Measurements from ENCODE around the gene MED13L. TPM values are rescaled to one million over a fixed set of nuclear protein-coding genes. Genes with fewer than 3 reads are reported as not detected.
A peak's percentile ranks its signal among the peaks of the same experiment; 100 is the strongest.

Gene MED13L
- 38.1 and 54.1 TPM in 2 replicates for total RNA-seq

GRCh38 chr12:116277467-116278278, at the start of gene MED13L:
Gene MED13L, minus strand, starts transcription at chr12:116277693. Its CDS starts 562 bp downstream, at chr12:116277131.
- DNase-seq (ENCODE audit: low read depth in 2 of 2), result peak; percentile 65 to 91

GRCh38 chr12:116325336-116325664, 47.8 kb upstream of the MED13L start:
- no peak for DNase-seq (ENCODE audit: low read depth in 2 of 2)

- DNase-seq (ENCODE audit: low read depth in 2 of 2), result no peak
Measured at GRCh38 chr12:116324654-116325335, 47.3 kb upstream of the MED13L start.

DNA sequence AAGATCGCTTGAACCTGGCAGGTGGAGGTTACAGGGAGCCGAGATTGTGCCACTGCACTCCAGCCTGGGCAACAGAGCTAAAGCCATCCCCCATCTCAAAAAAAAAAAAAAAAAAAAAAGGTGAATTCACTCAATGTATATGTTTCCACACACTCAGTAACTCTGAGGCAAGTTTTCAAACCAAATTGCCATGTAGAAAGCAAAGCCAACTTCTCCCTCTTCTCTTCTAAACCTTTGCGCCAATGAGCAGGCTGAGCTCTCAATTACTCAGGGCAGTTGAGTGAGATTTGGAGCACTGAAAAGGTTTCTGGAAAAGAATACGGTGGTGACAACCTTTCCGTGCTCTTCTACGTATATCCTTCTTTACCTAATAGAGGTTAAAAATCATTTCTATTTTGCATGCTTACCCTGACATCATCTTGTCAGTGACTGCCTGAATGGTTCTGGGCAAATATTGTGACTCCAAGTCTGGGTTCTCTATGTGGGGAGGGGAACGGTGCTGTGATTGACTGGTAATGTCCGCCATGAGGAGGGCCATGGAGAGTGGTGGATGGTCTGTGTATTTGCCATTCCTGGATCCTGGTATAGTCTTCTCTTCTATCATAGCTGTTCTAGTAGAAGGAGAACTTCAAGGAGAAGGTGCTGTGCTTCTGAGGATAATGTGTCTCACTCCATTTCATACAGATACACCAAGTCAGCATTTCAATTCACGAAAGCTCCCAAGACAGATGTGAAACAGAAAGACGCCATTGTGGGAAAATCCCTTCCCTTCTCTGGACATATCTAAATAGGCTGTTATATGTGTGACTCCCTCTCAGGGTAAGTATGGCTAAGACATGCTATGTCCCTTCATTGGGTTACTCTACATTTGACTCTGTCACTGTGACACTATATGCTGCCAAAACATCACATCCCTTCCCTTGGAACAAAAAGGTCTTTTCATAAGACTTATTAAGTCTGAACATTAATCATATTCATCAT, 46.2 kb upstream of the MED13L start:
- no peak for DNase-seq (ENCODE audit: low read depth in 2 of 2)

DNA sequence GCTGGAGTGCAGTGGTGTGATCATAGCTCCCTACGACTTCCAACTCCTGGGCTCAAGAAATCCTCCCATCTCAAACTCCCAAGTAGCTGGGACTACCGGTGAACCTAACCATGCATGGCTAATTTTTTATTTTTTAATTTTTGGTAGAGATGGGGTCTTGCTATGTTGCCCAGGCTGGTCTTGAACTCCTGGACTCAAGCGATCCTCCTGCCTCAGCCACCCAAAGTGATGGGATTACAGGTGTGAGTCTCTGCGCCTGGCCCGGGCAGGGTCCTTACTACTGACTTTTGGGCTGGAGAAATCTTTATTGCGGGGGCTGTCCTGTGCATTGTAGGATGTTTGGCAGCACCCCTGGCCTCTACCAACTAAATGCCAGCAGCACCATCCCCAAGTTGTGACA, 44.4 kb upstream of the MED13L start:
- no peak for DNase-seq (ENCODE audit: low read depth in 2 of 2)

DNA sequence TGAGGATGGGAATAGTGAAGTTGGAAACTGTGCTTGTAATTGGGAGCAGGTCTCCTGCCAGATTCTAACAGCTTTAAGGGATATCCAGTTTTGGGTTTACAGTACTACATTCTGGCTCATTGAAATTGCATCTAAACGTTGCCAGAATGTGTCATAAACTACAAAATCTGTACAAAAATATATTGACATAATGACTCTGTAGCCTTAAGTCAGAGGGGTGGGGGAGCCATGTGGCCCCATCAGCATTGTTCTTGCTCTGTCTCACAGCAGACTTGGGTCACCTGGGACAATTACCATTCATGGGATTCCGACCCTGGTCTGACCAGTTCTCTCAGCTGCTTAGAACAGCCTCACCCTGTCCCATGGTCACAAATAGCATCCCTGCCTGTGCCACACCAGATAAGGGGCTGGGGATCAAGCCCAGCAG, 43.3 kb upstream of the MED13L start:
- peak in 1 of 2 donors; percentile 12 for DNase-seq (ENCODE audit: low read depth in 2 of 2)

GRCh38 chr12:116319898-116320621, 42.6 kb upstream of the MED13L start:
- DNase-seq (ENCODE audit: low read depth in 2 of 2), result peak in 1 of 2 donors; percentile 76

GRCh38 chr12:116319233-116319897, 41.9 kb upstream of the MED13L start:
- no peak for DNase-seq (ENCODE audit: low read depth in 2 of 2)

GRCh38 chr12:116318576-116319232, 41.2 kb upstream of the MED13L start:
- no peak for DNase-seq (ENCODE audit: low read depth in 2 of 2)

- no peak for DNase-seq (ENCODE audit: low read depth in 2 of 2)
Measured at GRCh38 chr12:116317986-116318575, 40.6 kb upstream of the MED13L start.

DNA sequence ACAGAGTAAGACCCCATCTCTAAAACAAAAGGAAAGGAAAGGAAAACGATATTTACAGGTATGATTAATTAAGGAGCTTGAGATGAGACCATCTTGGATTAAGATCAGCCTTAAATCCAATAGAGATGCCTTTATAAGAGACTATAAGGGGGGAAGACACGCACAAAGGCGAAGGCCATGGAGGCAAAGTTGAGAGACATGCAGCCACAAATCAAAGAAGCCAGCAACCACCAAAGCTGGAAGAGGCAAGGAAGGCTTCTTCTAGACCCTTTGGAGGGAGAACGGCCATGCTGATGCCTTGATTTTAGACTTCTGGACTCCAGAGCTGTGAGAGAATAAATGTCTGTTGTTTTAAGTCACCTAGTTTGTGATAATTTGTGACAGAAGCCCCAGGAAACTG, 39.6 kb upstream of the MED13L start:
- no peak for DNase-seq (ENCODE audit: low read depth in 2 of 2)

GRCh38 chr12:116314477-116314876, 37.0 kb upstream of the MED13L start:
- no peak for DNase-seq (ENCODE audit: low read depth in 2 of 2)

DNA sequence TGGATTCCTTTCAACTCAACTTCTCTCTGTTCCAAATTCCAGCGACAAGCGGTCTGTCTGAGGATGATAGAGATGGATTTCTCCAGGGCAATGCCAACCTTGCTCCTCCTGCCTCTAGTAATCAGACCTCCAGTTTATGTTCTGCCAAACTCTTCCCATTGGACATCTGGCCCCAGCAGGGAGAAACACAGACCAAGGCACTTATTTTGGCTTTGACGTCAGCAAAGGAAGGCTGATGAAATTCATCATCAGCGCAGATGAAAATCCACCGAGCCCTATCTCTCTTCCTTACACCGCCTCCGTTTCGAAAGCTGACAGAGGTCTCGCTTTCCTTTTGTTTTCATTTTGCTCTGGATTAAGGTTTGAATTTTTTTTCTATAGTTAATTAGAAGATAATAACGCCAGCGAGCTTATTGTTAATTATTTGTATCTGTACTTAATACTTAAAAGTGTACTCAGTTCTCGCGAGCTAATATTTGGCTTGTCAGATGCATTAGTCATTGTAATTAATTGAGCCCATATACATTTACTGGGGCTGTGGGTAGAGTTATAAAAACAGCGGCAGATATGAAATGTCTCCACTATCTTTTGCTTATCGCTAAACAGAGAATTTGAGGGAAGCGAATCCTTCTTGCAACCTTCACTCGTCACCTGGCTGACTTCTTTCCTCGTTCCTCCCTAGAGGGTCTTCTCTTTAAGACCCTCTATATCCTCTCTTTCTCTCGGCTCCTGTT, 35.9 kb upstream of the MED13L start:
- DNase-seq (ENCODE audit: low read depth in 2 of 2), result no peak

- DNase-seq (ENCODE audit: low read depth in 2 of 2), result no peak
Measured at GRCh38 chr12:116310082-116310481, 32.6 kb upstream of the MED13L start.

DNA sequence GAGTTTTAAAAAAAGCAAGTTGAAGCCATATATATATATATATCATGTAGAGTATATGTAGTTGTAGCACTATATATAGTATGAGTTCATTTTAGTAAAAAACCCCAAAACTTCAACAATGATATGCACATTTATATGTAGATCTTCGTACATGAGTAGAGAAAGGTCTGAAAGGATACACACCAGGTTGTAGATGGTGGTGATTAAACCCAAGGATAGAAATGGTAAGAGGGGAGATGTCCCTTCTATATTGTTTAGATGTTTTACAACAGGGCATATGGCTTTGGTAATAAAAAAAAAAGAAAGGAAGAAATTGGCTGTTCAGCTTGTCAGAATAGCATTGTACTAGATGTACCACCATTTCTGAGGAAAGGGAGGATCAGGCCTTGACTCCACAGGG, 31.9 kb upstream of the MED13L start:
- no peak for DNase-seq (ENCODE audit: low read depth in 2 of 2)

DNA sequence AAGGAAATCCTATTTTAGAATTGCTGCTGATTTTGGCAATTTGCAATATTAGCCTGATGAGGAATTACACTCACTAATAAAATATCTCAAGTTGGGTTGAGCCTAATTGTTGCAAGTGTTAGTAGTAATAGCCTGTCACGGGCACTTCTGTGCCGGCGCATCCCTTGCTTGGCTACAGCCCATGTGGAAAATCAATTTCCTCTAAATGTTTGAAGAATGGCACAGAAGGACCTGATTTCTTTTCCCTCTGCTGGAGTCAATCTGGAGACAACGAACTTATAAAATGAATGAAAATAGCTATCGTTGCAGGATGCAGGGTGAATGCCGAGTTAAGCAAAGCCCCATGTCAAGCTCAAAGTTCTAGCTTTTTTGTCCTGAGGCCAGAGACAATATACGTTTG, 31.2 kb upstream of the MED13L start:
- DNase-seq (ENCODE audit: low read depth in 2 of 2), result no peak

GRCh38 chr12:116306968-116307367, 29.5 kb upstream of the MED13L start:
- DNase-seq (ENCODE audit: low read depth in 2 of 2), result no peak

GRCh38 chr12:116306506-116306905, 29.0 kb upstream of the MED13L start:
- DNase-seq (ENCODE audit: low read depth in 2 of 2), result no peak

GRCh38 chr12:116304621-116305020, 27.1 kb upstream of the MED13L start:
- DNase-seq (ENCODE audit: low read depth in 2 of 2), result no peak
